Endometrial microvascular endothelial cells (primary cell): ENCODE data around the gene SLC9A9. TPM values are rescaled to one million over a fixed set of nuclear protein-coding genes. Genes with fewer than 3 reads are reported as not detected.
"Not testable (repeated sequence)": the region's sequence is repeated elsewhere in the genome, so short reads cannot be mapped to it uniquely, and the experiment has no call there.

Experiments used
- in situ Hi-C: cut with HindIII; loops from 2 replicates; pipeline ENCODE4 v1.10.0; 2017; ENCODE audit warnings: low sequenced_read_pairs, low pct_unique_long_range_greater_than_20kb; ENCODE audit errors: inconsistent ontology term
- total RNA-seq: library from RNA; depleted of rRNA; stranded (reverse); fragments of >200 nt; gene quantifications from one replicate; pipeline ENCODE4 v1.2.3, GENCODE V29; 2015; ENCODE audit errors: inconsistent ontology term

SLC9A9 gene
- total RNA-seq: 2.3 TPM

- in situ Hi-C loops: no loop called here
Measured at GRCh38 chr3:143847787-143848631, at the start of gene SLC9A9. Gene SLC9A9, minus strand, starts transcription at chr3:143848468. Its CDS starts 146 bp downstream, at chr3:143848322.

GRCh38 chr3:143897576-143898295, 49.5 kb upstream of the SLC9A9 start:
- in situ Hi-C loops: no loop called here

GRCh38 chr3:143896486-143896885, 48.2 kb upstream of the SLC9A9 start:
- in situ Hi-C loops: no loop called here

- in situ Hi-C loops: no loop called here
Measured at GRCh38 chr3:143895805-143896204, 47.5 kb upstream of the SLC9A9 start.

GRCh38 chr3:143888846-143889245, 40.6 kb upstream of the SLC9A9 start:
- in situ Hi-C loops: no loop called here

GRCh38 chr3:143888166-143888565, 39.9 kb upstream of the SLC9A9 start:
- in situ Hi-C loops: no loop called here

- in situ Hi-C loops: no loop called here
Measured at GRCh38 chr3:143885780-143886427, 37.6 kb upstream of the SLC9A9 start.

- in situ Hi-C loops: no loop called here
Measured at GRCh38 chr3:143884861-143885260, 36.6 kb upstream of the SLC9A9 start.

GRCh38 chr3:143883151-143883550, 34.9 kb upstream of the SLC9A9 start:
- in situ Hi-C loops: no loop called here

- in situ Hi-C loops: no loop called here
Measured at GRCh38 chr3:143881095-143881494, 32.8 kb upstream of the SLC9A9 start.

GRCh38 chr3:143875546-143875945, 27.3 kb upstream of the SLC9A9 start:
- in situ Hi-C loops: no loop called here

GRCh38 chr3:143873553-143873952, 25.3 kb upstream of the SLC9A9 start:
- in situ Hi-C loops: not testable (repeated sequence)

- in situ Hi-C loops: no loop called here
Measured at GRCh38 chr3:143865302-143865701, 17.0 kb upstream of the SLC9A9 start.

GRCh38 chr3:143859465-143860203, 11.4 kb upstream of the SLC9A9 start:
- in situ Hi-C loops: no loop called here

- in situ Hi-C loops: no loop called here
Measured at GRCh38 chr3:143856252-143856970, 8.1 kb upstream of the SLC9A9 start.

- in situ Hi-C loops: no loop called here
Measured at GRCh38 chr3:143855183-143855582, 6.9 kb upstream of the SLC9A9 start.

GRCh38 chr3:143851331-143852017, 3.2 kb upstream of the SLC9A9 start:
- in situ Hi-C loops: no loop called here

GRCh38 chr3:143850877-143851276, 2.6 kb upstream of the SLC9A9 start:
- in situ Hi-C loops: no loop called here
